ENCODE measurements around the gene MTCL1.

MTCL1 gene

DNA sequence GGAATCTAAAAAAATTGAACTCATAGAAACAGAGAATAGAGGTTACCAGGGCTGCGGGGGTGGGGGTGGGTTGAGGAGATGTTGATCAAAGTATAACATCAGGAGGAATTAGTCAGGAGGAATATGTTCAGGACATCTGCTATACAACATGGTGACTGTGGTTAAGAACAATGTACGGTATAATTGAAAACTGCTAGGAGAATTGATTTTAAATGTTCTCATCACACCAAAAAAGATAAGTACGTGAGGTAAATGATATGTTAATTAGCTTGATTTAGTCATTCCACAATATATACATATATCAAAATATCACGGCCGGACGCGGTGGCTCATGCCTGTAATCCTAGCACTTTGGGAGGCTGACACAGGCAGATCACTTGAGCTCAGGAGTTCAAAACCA, 140.2 kb downstream of the MTCL1 start:
- TF ChIP-seq, protein P1, sequence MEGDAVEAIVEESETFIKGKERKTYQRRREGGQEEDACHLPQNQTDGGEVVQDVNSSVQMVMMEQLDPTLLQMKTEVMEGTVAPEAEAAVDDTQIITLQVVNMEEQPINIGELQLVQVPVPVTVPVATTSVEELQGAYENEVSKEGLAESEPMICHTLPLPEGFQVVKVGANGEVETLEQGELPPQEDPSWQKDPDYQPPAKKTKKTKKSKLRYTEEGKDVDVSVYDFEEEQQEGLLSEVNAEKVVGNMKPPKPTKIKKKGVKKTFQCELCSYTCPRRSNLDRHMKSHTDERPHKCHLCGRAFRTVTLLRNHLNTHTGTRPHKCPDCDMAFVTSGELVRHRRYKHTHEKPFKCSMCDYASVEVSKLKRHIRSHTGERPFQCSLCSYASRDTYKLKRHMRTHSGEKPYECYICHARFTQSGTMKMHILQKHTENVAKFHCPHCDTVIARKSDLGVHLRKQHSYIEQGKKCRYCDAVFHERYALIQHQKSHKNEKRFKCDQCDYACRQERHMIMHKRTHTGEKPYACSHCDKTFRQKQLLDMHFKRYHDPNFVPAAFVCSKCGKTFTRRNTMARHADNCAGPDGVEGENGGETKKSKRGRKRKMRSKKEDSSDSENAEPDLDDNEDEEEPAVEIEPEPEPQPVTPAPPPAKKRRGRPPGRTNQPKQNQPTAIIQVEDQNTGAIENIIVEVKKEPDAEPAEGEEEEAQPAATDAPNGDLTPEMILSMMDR (IDR thresholded peaks at IDR 0.05; ENCODE audit: extremely low read depth, missing control alignments): no peak
- no peak for DNase-seq (ENCODE audit: low spot score)

DNA sequence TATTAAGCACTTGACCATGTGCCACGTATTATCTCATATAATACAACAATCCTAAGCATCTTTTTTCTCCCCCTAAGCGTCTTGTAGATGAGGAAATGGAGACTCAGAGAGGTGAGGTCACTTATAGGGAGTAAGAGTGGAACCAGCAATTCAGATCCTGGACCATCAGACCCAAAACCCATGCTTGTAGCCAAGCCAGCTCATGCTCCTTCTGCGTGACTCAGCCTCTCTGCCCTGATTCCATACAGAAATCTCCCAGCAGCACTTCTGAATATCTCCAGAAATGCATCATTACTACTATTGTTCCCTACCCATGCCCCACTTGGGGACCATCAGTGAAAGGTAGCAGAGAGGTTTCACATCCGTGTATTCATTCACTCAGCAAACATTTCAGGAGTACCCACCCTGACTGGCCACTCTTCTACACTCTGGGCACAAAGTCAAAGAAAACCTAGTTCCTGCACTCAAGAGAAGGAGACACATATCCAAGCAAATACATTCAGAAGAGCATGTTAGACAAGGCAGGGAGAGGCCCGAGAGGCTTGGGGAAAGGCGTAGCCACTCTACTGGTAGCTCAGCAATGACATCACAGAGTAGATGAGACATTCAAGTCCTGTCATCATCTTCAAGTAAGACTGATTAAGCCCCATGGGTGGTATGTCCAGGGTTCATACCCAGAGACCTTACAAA, 141.9 kb downstream of the MTCL1 start:
- TF ChIP-seq, protein P1 (IDR thresholded peaks at IDR 0.05; ENCODE audit: extremely low read depth, missing control alignments): no peak
- no peak for DNase-seq (ENCODE audit: low spot score)

DNA sequence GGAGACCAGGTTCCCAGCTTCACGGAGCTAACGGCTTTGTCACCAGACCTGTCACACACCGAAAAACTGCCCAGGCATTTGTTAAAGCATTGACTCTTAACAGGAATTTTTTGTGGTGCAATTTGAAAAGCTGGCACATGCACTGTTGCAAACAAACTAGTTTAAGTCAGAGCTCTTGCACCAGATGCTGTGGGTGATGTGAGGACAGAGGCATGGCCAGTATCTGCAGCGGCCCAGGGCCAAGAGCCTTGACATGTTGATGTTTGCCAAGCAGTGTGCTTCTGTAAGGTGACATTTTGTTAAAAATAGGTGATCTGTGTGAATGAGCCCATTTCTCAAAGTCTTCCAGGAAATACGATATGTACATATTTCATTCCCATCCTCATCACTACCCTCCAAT, 142.5 kb downstream of the MTCL1 start:
- DNase-seq (ENCODE audit: low spot score): no peak
- TF ChIP-seq, protein P1 (IDR thresholded peaks at IDR 0.05; ENCODE audit: extremely low read depth, missing control alignments): no peak

DNA sequence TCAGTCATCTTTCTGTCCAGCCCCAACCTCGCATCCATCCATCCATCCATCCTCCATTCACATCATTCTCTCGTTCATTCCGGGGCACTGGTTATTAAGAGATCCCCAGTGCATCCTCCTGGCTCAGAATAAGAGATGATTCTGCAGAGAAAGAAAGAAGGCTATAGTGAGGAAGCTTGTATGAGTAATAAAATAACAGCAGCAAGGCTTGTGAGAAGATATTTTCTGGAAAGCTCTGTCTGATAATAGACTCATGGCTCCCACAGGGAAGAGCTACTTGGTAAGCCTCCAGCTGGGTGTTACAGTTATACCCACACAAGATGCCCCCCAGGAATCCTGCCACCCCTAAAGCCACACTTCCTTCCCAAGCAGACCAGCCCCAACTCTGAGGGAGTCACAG, 143.2 kb downstream of the MTCL1 start:
- TF ChIP-seq, protein P1 (IDR thresholded peaks at IDR 0.05; ENCODE audit: extremely low read depth, missing control alignments): no peak
- DNase-seq (ENCODE audit: low spot score): no peak

DNA sequence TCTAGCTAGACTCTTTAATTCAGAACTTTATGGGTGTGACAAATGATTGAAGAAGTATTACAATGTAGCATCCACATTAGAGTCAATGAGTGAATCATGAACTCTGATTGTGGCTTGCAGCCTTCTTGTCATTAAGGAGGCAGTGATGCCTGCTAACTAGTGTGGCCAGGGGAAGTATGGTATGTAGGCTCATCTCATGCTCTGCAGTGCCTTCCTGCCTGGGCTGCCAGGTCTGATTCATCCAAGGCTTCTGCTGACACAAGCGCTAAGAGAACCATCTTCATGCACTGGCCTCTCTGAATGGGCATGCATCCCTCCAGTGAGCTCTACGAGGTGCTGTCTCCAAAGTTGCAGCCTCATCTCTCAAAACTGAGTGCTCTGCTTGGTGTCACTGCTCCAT, 144.3 kb downstream of the MTCL1 start:
- TF ChIP-seq, protein P1 (IDR thresholded peaks at IDR 0.05; ENCODE audit: extremely low read depth, missing control alignments): no peak
- DNase-seq (ENCODE audit: low spot score): no peak

DNA sequence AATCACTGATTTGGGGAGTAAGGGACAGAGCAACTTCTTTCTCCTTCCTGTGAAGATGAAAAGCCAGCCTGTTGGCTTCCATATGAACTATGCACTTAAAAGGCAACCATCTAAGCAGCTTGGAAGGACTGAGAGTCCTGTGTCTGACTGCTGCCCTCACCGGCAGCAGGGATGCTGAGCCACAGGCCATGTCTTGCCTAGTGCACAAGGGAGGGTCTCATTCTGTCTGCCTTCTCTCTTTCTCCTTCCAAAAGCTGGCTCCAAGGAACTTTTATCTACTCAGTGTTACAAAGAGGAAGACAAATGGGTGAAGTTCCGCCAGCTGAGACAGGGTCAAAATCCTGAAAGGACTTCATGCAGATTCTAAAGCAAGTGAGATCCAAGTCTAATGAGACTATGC, 146.3 kb downstream of the MTCL1 start:
- TF ChIP-seq, protein P1 (IDR thresholded peaks at IDR 0.05; ENCODE audit: extremely low read depth, missing control alignments): no peak
- no peak for DNase-seq (ENCODE audit: low spot score)

DNA sequence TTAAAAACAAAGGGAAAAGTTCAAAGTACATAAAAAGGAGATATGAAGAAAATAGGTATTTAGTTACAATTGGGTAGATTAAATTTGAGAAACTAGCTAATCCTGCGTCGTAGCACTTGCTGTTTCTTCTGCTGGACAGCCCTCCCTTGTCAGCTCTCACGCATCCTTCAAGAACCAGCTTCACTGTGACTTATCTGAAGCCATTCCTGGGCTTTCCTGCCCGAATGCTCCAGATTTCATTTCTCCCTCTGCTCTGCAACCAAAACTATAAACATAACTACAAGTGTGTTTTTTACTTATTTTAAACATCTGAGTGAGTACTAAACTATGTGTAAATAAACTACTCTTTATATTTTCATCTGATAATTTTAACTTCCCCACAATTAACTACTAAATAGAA, 149.2 kb downstream of the MTCL1 start:
- TF ChIP-seq, protein P1 (IDR thresholded peaks at IDR 0.05; ENCODE audit: extremely low read depth, missing control alignments): no peak
- no peak for DNase-seq (ENCODE audit: low spot score)
